C1 segment of cervical spinal cord (tissue), 14 donors: ENCODE measurements around the gene NOSTRIN.
"Not testable (repeated sequence)": the region's sequence is repeated elsewhere in the genome, so short reads cannot be mapped to it uniquely, and the experiment has no call there.

Experiments used
- DNase-seq, 14 donors: peaks; one replicate each; lab custom pipeline; 2025; lab: John Stamatoyannopoulos, UW

The NOSTRIN gene, protein sequence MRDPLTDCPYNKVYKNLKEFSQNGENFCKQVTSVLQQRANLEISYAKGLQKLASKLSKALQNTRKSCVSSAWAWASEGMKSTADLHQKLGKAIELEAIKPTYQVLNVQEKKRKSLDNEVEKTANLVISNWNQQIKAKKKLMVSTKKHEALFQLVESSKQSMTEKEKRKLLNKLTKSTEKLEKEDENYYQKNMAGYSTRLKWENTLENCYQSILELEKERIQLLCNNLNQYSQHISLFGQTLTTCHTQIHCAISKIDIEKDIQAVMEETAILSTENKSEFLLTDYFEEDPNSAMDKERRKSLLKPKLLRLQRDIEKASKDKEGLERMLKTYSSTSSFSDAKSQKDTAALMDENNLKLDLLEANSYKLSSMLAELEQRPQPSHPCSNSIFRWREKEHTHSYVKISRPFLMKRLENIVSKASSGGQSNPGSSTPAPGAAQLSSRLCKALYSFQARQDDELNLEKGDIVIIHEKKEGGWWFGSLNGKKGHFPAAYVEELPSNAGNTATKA

DNA sequence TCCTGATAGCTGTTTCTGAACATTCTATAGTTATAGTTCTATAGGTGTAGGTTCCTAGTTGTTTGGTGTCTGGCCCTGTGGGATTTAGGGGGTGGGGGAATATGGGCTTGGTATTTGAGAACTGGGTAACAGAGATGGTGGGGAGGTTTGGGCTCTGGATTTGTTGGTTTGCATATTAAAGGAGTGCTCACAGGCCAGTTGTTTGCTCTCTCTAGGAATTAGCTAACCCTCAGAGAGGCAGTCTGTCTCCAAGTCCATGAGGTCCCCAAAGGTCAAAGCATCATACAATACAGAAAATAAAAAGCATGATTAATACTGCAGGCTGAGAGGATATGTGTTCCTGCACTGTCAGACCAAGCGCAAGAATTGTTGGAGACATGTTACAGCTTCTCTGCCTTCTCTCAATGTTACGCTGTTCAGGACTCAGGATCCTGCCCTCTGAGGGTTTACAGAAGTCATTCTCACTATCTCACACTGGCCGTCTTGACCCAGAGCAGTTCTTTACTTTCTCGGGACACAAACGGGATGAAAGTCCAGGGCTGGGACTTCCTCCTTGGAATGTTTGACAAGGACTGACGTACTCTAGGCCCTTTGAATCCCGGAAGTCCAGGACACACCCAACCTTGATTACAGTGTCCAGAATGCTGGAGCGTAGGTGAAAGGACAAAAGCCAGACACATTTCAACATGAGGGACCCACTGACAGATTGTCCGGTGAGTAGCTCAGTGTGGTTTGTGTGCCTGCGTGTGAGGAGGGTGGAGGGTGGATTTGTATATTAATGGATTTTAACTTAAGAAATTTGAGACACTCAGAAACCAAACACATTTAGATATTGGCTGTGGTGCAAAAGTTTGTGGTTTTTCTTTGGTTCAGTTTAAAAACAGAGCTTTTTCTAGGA lies at the start of gene NOSTRIN:
NOSTRIN (plus strand) TSS at position 677 of the 898 bp plus-strand sequence; CDS start at position 687, 10 bp downstream.
- DNase-seq, result no peak

DNA sequence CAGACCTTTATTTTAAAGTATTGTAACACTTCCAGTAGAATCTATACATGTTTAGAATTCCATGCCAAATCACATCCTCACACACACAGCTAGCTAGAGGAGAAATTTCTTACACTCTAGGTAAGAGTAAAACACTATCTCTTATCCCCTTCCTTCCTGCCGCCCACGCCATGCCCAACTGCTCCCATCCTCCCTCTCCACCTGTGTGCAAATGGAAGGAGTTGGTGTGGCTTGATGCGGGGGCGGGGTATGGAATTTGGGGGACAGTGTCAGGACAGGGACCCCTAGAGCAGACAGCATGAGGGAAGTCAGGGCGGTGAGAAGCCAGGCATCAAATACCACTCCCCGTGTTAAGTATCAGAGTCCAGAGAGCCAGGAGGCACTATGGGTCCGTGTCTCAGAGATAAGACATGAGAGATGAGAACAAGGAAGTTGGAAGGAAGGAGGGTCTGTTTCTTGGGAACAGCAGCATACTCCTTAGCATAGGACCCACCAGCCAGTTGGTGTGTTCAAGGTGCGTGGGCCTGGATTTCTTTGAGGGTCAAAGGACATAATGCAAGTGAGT lies 48.6 kb upstream of the NOSTRIN start:
- no peak for DNase-seq

DNA sequence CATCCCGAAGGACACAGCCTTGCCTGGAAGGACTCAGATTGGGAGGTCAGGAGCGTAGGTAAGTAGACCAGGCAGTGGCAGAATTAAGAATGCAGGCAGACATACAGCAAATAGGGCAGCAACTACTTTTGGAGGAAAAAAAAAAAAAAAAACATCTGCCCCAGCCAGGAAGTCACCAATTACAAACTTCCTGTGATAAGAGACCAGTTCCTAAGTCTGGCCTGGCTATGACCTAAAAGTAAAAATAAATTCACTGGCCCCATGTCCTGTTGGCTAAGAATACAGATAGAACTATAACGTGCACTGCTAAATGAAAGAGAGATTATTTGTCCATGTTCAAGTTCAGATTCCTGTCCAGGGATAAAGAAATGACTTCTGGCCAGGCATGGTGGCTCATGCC lies 45.2 kb upstream of the NOSTRIN start:
- no peak for DNase-seq

DNA sequence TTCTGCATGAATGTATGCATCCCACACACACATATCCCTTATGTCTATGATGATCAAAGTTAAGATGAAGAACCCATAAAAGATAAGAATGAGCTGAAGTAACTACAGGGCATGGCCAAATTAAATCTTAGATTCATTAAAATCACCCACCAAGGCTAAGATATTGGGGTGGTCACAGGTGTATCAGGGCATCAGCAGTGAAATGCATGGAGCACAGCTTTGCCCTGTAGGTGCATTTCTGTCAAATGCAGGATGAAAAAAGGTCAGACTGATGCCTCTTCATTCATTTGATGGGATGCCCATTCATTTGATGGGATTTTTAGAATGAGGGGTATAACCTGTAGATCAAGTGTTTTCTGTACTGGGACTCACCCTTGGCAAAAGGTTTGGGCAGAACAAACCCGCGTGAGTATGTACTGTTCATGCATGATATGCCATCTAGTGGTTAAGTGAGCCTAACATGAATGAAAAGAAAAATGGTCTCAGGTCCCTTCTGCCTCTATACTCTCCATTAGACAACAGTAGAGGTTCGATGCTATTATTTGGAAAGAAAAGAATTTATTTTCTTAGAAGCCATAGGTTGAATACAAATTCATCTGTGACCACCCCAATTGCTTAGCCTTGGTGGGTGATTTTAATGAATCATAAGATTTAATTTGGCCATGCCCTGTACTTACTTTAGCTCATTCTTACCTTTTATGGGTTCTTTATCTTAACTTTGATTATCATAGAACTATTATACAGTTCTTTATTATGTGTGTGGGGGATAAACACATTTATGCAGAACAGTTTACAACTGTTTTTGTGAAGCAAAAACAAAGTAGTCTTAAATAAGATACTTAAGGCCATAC lies 43.2 kb upstream of the NOSTRIN start:
- no peak for DNase-seq

DNA sequence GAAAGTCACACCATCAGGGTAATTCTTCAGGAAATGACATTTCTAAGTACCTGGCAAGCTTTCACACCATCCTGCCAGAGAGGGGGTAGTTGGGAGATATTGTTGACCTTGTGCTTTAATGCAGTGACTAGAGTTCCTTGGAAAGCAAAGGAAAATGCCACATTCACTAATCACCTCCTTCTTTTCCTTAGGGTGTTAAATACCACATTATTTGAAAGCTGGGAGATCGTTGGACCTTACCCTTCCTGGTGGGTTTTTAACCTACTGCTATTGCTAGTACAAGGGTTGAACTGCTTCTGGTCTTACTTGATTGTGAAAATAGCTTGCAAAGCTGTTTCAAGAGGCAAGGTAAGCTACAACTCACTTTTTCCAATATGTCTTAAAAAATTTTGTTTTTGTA lies 37.0 kb upstream of the NOSTRIN start:
- DNase-seq, result no peak

DNA sequence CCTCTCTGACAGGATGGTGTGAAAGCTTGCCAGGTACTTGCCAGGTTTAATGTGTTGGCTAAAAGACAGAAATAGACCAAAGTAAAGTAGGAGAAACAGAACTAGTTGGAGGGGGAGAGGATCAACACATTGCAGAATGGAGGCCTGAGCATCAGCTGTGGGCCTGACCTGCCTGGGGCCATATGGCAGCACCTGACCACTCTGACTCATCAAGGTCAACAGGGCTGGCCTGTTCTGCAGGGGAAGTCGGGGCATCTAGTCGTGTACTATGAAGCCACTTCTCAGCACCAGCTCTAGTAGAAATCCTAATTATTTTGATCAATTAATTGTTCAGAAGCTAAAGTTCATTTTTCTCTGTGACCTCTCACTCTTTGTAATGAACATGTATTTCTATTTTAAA lies 35.8 kb upstream of the NOSTRIN start:
- no peak for DNase-seq

DNA sequence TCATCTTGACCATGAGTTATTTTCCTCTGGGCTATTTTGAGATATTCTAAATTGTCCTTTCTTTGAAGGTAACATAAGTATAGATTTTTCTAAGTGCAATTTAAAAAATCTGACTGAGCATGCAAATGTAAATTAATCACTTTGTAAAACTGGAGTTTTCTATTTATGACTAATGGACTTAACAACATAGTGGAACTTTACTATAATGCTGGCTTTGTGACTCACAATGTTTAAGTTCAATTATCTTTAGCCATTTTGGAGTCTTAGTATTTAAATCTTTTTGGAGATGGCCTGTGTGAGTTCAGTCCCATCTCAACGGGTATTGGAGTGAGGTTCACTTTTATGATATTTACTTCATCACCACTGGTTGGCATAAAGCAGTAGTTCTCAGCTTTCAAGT lies 35.2 kb upstream of the NOSTRIN start:
- DNase-seq, result no peak

DNA sequence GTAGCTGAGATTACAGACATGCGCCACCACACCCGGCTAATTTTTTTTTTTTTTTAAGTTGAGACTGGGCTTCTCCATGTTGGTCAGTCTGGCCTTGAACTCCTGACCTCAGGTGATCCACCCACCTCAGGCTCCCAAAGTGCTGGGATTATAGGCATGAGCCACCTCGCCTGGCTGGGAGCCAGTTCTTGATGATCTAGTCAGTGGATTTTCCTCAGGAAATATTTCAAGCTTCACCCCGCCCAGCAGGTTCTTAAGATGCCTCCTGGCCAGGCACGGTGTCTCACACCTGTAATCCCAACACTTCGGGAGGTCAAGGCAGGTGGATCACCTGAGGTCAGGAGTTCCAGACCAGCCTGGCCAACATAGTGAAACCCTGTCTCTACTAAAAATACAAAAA lies 34.1 kb upstream of the NOSTRIN start:
- not testable (repeated sequence) for DNase-seq

DNA sequence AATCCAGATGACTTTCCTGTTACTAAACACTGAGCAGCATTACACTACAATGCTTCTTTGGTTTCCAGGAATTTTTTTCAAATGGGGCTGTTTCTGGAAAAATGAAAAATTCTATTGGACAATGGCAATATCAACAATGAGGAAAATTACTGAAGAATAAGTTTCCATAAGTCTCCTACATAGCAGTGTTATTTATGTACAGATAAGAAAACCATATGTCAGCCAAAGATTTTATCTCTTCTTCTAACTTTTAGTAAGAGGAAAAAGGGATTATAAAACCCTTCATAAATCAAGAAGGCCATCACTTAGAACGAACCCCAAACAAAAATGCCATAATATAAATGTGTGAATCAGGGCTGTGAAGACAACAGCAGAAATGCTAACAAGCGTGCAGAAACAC lies 31.6 kb upstream of the NOSTRIN start:
- DNase-seq, result no peak

DNA sequence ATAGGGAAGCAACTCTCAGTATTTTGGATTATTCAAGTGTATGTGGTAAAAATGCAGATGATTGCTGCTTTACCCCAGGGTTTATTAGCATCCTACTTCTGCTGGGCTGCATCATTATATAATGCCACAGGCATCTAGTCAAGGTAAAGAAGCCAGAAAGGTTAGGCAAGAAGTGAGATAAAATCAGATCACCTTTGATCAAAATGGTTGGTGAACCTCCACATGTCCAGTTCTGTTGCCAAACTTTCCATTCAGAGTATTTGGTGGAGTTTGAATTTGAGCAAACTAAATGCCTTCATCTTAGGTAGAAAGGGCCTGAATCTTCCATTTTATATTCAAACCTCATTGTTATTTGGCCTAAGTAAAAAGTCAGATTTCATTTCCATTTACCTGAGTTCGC lies 29.7 kb upstream of the NOSTRIN start:
- no peak for DNase-seq

DNA sequence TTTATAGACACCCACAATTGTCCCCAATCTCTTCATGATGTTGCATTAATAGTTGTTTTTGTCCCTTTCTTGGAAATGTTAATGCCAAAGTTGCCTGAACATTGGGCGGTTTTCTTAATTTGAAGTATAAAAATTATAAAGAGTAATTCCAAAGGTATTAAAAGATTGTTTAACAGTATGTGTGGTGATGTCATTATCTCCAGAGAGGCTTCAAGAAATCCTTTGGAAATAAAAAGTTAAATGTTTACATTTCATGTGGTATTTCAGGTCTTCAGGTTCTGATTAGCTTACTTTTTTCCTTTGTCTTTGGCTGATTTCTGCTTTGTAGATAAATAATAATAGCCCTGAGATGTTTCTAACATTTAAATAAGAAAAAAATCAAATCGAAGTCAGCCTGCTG lies 29.3 kb upstream of the NOSTRIN start:
- DNase-seq, result no peak

DNA sequence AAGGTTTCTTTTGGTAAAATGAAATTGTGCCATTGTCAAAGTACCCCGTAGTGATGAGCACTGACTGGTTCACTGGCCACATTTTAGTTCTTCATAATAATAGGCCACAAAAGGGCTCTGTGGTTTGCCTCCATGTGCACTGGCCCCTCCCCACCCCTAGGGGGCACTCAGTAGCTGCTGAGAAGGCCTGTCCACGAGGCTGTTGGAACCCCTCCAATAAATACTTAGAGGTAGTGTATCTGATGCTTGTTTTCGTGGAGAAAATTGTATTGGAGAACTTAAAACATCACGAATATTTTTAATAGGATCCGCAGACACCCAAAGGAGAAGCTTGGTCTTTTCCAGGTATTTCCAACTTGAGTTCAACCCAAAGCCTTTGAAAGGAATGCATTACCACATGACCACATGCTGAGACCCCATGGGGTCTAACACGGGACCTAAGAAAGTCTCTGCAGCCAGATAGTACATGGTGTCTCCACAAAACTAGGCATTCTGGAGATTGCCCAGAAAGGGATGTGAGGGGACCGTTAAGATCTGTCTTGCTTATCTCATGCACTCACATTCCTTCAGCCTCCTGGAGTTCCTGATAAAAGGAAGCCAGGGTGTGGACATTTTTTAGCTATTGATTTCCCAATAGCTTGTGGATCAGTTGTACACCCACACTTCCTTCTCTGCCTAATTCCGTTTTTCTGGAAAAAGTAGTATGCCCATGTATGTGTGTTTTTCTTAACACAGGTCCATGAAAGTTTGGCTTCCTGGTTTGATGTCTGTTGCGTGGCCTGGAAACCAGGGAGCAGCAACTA lies 28.5 kb upstream of the NOSTRIN start:
- peak in 4 of 14 donors; percentile 1 to 11 (median 4) for DNase-seq

DNA sequence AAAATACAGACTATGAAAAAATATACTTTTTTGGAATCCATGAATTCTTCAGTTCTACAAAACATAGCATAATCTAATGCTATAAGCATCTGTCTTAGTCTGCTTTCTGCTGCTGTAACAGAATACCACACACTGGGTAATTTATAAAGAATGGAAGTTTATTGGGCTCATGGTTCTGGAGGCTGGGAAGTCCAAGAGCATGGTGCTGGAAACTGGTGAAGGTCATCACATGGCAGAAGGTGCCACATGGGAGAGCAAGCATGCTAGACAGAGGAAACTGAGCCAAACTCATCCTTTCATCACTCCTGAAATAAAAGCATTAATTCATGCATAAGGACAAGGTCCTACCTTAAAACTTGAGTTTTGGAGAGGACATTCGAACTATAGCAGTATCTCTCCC lies 26.6 kb upstream of the NOSTRIN start:
- DNase-seq, result no peak

DNA sequence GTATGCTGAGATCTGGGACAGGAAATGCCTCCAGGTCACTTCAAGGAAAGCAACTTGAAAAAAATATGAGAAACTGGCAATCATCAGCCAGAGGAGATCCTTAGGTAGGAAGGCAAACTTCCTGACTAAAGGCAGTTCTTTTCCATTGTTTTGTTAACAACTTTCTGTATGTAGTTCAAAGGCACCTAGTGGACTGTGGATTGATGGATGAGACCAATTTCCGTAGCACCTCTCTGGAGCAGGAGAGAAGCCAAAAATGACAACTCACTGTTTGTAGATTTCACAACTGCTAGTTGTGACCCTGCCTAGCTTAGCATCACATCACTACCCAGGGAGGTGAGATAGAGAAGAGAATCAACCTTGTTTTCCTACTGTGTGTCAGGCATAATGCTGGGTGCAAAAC lies 21.8 kb upstream of the NOSTRIN start:
- no peak for DNase-seq

DNA sequence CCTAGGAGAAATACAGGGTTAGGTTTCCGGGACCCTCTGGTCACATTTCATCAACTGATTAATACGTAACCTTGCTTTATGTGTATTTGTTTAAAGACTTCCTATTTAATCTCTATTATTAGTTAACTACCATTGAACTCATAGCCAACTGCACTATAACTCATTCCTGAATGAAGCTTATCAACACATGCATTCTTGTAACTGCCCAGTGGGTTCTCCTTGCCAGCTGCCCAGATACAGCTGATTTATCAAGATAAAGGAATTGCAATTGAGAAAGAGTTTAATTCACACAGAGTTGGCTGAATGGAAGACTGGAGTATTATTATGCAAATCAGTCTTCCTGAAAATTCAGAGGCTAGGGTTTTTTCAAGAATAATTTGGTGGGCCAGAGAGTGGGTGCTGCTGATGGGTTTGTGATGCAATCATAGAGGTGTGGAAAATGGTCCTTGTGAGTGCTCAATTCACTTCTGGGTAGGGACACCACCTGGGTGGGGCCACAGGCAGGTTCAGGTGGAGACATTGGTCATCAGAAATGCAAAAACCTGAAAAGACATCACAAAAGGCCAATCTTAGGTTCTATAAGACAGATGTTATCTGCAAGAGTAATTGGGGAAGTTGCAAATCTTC lies 21.1 kb upstream of the NOSTRIN start:
- DNase-seq, result no peak

DNA sequence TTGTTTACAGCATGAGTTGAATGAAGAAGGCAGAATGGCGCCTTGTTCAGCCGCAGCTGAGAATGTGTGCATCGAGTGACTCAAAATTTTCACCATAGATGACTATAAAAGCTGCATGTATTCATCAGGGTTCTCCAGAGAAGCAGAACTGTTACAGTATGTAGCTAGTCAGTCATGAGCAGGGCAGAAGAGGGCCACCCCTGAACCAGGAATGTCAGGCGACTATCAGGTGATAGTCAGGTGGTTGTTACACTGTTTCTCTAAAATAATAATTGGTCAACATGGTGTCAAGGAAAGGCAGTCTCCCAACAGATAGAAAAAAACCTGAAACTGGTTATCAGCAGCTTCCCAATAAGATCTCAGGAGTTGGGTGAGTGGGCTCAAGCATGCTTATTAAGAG lies 20.2 kb upstream of the NOSTRIN start:
- DNase-seq, result no peak

DNA sequence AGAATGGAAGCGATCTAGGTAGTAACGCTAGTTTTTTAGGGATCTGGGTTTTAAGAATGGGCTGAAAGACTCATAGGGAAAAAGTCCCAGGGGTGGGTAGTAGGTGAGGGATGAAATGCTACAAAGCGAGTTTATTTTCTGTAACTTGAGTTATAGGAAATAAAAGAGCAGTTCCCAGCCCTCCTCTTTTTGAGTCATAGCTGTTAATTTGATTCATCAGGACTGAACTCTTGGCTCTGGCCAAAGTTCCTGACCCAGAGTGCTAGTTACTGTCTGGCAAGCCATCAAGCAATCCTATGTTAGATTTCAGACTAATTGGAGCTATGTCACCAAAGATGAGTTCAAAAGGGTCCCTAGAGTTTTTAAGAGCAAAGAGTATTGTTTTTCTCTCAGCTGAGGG lies 17.4 kb upstream of the NOSTRIN start:
- DNase-seq, result no peak

DNA sequence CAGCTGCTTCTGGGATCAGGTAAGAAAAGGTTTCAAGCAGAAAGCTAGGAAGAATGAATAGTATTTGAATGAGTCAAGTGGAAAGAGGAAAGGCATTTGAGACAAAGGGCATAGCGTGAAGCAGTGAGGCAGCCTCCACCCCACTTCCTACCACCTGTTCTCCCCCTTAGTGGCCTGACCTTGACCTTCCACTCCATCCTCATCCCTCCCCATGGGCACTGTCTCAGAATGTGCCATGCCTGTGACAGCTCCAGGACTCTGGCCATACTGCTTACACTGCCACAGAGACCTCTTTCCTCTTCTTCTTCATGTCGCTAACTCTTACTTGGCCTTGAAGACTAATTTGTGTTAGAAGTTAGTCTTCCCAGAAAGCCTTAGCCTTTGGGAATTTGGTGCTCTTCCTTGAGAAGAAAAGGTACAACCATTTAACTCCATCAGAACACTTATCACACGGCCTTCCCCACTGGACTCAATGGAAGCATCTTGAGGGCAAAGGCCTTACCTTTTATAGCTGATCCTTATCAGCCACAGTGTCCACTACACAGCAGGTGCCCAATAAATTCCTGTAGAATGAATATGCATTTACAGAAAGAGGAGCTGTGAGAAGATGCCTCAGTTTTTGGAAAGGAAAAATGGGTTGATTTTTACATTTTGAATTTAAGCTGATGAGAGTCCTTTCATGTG lies 15.2 kb upstream of the NOSTRIN start:
- DNase-seq, result no peak

DNA sequence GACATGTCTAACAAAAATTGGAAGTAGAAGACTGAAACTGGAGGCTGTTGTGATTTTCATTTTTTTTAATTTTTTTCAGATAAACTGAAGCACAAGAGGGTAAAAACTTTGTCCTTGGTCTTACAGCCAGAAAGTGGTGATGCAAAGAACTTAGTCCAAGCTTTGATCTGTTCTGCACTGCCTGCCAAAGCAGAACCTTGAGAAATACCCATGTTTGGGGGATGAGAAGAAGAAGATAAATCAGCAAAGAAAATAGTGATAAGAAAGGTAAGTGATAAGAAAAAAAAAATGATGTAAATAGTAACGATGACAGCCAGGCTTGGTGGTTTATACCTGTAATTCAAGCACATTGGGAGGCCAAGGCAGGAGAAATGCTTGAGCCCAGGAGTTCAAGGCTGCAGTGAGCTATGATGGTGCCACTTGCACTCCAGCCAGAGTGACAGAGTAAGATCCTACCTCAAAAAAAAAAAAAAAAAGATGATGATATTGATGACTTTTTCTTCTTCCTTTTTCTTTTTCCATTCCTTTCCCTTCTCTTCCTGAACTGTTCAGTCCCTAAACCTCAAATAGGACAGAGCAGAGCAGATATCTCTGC lies 14.6 kb upstream of the NOSTRIN start:
- no peak for DNase-seq
